ENCODE data around the gene CFAP61. TPM values are rescaled to one million over a fixed set of nuclear protein-coding genes. Genes with fewer than 3 reads are reported as not detected.
"Not testable (repeated sequence)": the region's sequence is repeated elsewhere in the genome, so short reads cannot be mapped to it uniquely, and the experiment has no call there.

The CFAP61 gene
- polyA plus RNA-seq, 1 experiment = not detected

- DNase-seq (ENCODE audit: low read depth) = no peak
- CTCF ChIA-PET = interaction anchor here (1.1 to 1.2 kb wide), 2 partner anchors 17 to 105 kb away, joined by 3 to 4 read pairs; no protein-coding TSS in a partner anchor
- no peaks in the 10 kb centered on the region; the same call in 1 of the 2 replicates for H3K27me3 ChIP-seq (ENCODE audit: control insufficient read depth, insufficient read depth, low read length)
- TF ChIP-seq, protein P1, sequence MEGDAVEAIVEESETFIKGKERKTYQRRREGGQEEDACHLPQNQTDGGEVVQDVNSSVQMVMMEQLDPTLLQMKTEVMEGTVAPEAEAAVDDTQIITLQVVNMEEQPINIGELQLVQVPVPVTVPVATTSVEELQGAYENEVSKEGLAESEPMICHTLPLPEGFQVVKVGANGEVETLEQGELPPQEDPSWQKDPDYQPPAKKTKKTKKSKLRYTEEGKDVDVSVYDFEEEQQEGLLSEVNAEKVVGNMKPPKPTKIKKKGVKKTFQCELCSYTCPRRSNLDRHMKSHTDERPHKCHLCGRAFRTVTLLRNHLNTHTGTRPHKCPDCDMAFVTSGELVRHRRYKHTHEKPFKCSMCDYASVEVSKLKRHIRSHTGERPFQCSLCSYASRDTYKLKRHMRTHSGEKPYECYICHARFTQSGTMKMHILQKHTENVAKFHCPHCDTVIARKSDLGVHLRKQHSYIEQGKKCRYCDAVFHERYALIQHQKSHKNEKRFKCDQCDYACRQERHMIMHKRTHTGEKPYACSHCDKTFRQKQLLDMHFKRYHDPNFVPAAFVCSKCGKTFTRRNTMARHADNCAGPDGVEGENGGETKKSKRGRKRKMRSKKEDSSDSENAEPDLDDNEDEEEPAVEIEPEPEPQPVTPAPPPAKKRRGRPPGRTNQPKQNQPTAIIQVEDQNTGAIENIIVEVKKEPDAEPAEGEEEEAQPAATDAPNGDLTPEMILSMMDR (IDR thresholded peaks at IDR 0.05; ENCODE audit: insufficient read depth, low read depth, low read length) = no peak
- H3K4me3 ChIP-seq (ENCODE audit: low read depth, low read length) = no peak overlapping the region
- POLR2A ChIA-PET = no interaction called here
- no peaks in the 10 kb centered on the region for H3K36me3 ChIP-seq (ENCODE audit: control insufficient read depth, insufficient read depth, low read length)
Observed at GRCh38 chr20:20342066-20342465, 289.7 kb downstream of the CFAP61 start.

DNA sequence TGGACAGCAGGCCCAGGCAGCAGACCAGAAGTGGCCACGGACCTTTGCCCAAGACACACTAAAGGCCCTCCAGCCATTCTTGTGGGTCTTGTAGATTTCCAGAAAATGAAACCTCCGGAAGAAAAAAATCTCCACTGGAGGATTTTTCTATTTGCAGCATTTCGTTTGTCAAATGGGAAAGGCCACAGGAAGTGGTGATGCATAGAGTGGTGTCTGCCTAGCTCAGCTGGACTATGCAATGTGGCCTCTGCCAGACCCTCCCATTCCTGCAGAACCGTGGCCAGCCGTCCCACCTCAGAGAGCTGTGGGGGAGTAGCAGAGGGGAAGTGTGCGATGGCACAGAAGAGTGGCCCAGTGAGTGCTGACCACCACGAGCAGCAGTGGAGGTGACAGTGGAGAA is 291.6 kb downstream of the CFAP61 start:
- CTCF ChIA-PET = no interaction called here
- TF ChIP-seq, protein P1 (IDR thresholded peaks at IDR 0.05; ENCODE audit: insufficient read depth, low read depth, low read length) = no peak
- no peak for DNase-seq (ENCODE audit: low read depth)
- Histone ChIP-seq H3K4me3 (ENCODE audit: low read depth, low read length) (no peak overlapping the region), H3K27me3 (ENCODE audit: control insufficient read depth, insufficient read depth, low read length) (no peaks in the 10 kb centered on the region; the same call in 1 of the 2 replicates), H3K36me3 (ENCODE audit: control insufficient read depth, insufficient read depth, low read length) (no peaks in the 10 kb centered on the region)
- POLR2A ChIA-PET = no interaction called here

DNA sequence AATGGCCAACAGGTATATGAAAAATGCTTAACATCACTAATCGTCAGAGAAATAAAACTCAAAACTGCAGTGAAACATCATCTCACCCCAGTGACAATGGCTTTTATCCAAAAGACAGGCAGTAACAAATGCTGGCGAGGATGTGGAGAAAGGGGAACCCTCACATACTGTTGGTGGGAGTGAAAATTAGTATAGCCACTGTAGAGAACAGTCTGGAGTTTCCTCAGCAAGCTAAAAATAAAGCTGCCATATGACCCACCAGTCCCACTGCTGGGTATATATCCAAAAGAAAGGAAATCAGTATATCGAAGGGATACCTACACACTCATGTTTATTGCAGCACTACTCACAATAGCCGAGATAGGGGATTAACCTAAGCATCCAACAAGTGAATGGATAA is 292.1 kb downstream of the CFAP61 start:
- TF ChIP-seq, protein P1 (IDR thresholded peaks at IDR 0.05; ENCODE audit: insufficient read depth, low read depth, low read length) = no peak
- H3K36me3 ChIP-seq (ENCODE audit: control insufficient read depth, insufficient read depth, low read length) = no peaks in the 10 kb centered on the region
- H3K27me3 ChIP-seq (ENCODE audit: control insufficient read depth, insufficient read depth, low read length) = no peaks in the 10 kb centered on the region; the same call in 1 of the 2 replicates
- CTCF ChIA-PET = no interaction called here
- POLR2A ChIA-PET = no interaction called here
- H3K4me3 ChIP-seq (ENCODE audit: low read depth, low read length) = no peak overlapping the region
- DNase-seq (ENCODE audit: low read depth) = no peak

GRCh38 chr20:20353576-20353975 is 301.2 kb downstream of the CFAP61 start:
- Histone ChIP-seq H3K36me3 (ENCODE audit: control insufficient read depth, insufficient read depth, low read length) (no peaks in the 10 kb centered on the region), H3K4me3 (ENCODE audit: low read depth, low read length) (no peak overlapping the region), H3K27me3 (ENCODE audit: control insufficient read depth, insufficient read depth, low read length) (no peaks in the 10 kb centered on the region)
- TF ChIP-seq, protein P1 (IDR thresholded peaks at IDR 0.05; ENCODE audit: insufficient read depth, low read depth, low read length) = no peak
- ChIA-PET POLR2A (interaction anchor here (0.8 kb wide), 1 partner anchor 667 kb away, joined by 6 read pairs; no protein-coding TSS in a partner anchor), CTCF (no interaction called here)
- DNase-seq (ENCODE audit: low read depth) = no peak

GRCh38 chr20:20355503-20355902 is 303.2 kb downstream of the CFAP61 start:
- CTCF ChIA-PET; H3K36me3 ChIP-seq (ENCODE audit: control insufficient read depth, insufficient read depth, low read length); H3K27me3 ChIP-seq (ENCODE audit: control insufficient read depth, insufficient read depth, low read length); DNase-seq (ENCODE audit: low read depth); H3K4me3 ChIP-seq (ENCODE audit: low read depth, low read length); POLR2A ChIA-PET: not testable (repeated sequence)

GRCh38 chr20:20358801-20359200 is 306.5 kb downstream of the CFAP61 start:
- TF ChIP-seq, protein P1 (IDR thresholded peaks at IDR 0.05; ENCODE audit: insufficient read depth, low read depth, low read length) = no peak
- DNase-seq (ENCODE audit: low read depth) = no peak
- Histone ChIP-seq H3K4me3 (ENCODE audit: low read depth, low read length) (no peak overlapping the region), H3K36me3 (ENCODE audit: control insufficient read depth, insufficient read depth, low read length) (no peaks in the 10 kb centered on the region), H3K27me3 (ENCODE audit: control insufficient read depth, insufficient read depth, low read length) (peaks cover 22% of the 10 kb centered on the region)
- ChIA-PET CTCF (interaction anchor here (0.7 to 3.2 kb wide), 7 partner anchors 13 to 236 kb away, joined by 3 to 13 read pairs (median 5); no protein-coding TSS in a partner anchor), POLR2A (no interaction called here)

Data from BJ (cell line).